ENCODE results near the gene KNDC1. TPM values are rescaled to one million over a fixed set of nuclear protein-coding genes. Genes with fewer than 3 reads are reported as not detected.

The KNDC1 gene
- total and polyA plus RNA-seq, 2 donors (not counting 1 experiment from before 2014, with no cell fraction given) = 0.17 to 0.45 TPM

DNA sequence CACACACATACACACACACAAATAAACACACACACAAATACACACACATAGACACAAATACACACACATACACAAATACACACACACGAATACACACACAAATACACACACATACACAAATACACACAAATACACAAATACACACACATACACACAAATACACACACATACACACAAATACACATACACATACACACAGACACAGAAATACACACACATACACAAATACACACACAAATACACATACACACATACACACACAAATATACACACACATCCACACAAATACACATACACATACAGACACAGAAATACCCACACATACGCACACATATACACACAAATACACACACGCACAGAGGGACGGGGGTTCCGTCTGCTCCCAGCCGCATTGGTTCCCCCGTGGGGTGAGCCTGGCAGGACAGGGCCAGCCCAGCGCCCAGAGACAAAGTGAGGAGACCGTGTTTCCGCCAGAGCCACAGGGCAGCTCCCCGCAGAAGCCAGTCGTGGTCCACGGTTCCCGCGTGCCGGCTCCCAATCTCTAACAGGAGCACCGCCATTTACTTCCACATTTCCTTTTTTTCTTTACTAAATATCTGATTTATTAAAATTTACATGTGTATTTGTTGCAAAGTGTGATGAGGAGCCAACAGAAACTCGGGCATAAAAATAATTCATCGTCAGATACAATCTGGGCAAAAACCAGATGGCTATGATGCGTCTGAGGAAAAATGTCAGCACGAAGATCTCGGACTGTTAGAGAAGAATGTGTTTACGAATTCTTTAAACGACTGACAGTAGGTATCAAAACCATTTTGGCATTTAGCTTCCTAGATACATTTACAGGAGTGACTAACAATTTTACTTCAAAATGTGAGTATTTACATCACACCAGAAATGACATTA, 3.1 kb upstream of the KNDC1 start:
- Histone ChIP-seq H3K4me3 (ENCODE audit: control extremely low read depth in 1 of 5, extremely low read depth in 1 of 5, insufficient read depth in 1 of 5, low read depth in 2 of 5, low read length in 4 of 5) (no peak overlapping the region), H3K79me2 (ENCODE audit: control insufficient read depth, insufficient read depth, low read length) (no peaks in the 10 kb centered on the region), H3K9ac (ENCODE audit: low read length) (no peak overlapping the region), H3K4me2 (replicated peaks; ENCODE audit: low read depth, low read length, poor library complexity, severe bottlenecking) (no peak overlapping the region), H3K27ac (ENCODE audit: low read length in 2 of 2) (no peak overlapping the region), H3K27me3 (replicated peaks in 1 of 4; ENCODE audit: control extremely low read depth in 1 of 4, control insufficient read depth in 3 of 4, insufficient read depth in 4 of 4, low read length in 3 of 4) (peaks cover 0 to 22% (median 9%) of the 10 kb centered on the region in 4 experiments), H3K9me3 (ENCODE audit: control extremely low read depth in 1 of 3, control insufficient read depth in 2 of 3, insufficient read depth in 1 of 3, low read length in 2 of 3) (peaks cover 0 to 12% (median 0%) of the 10 kb centered on the region in 3 donors), H4K20me1 (ENCODE audit: control insufficient read depth, insufficient read depth, low read length, poor library complexity, severe bottlenecking) (no peaks in the 10 kb centered on the region), H2AFZ (ENCODE audit: insufficient read depth, low read depth, low read length, poor library complexity, severe bottlenecking) (no peak overlapping the region), H3K4me1 (ENCODE audit: control insufficient read depth in 2 of 2, insufficient read depth in 2 of 2, low read length in 2 of 2) (peaks cover 13 to 16% of the 10 kb centered on the region in 2 donors), H3K36me3 (replicated peaks in 1 of 2; ENCODE audit: control extremely low read depth in 1 of 2, control insufficient read depth in 1 of 2, extremely low read depth in 1 of 2, insufficient read depth in 2 of 2, low read length in 1 of 2) (no peaks in the 10 kb centered on the region)
- no peak for DNase-seq
- peaks cover 2% of the 10 kb centered on the region for H3K4me1 Mint-ChIP-seq
- no peaks in the 10 kb centered on the region for H3K9me3 Mint-ChIP-seq (ENCODE audit: insufficient read depth)
- ATAC-seq (ENCODE audit: low read depth) = no peak
- intact Hi-C loops (cut with micrococcal nuclease) = no loop called here
- H3K4me3 Mint-ChIP-seq = no peak overlapping the region
- ChIA-PET POLR2A (no interaction called here), CTCF (no interaction called here)
- 91% methylated on average over 16 of the region's 24 CpGs for WGBS (ENCODE audit: insufficient coverage)
- no peak for TF ChIP-seq CTCF (IDR thresholded peaks at IDR 0.05)
- no peak overlapping the region for H3K27ac Mint-ChIP-seq
- H3K27me3 Mint-ChIP-seq = no peaks in the 10 kb centered on the region

GRCh38 chr10:133157662-133158436, 2.2 kb upstream of the KNDC1 start:
- H3K9me3 ChIP-seq (ENCODE audit: control extremely low read depth in 1 of 3, control insufficient read depth in 2 of 3, insufficient read depth in 1 of 3, low read length in 2 of 3) = peaks cover 0 to 12% (median 0%) of the 10 kb centered on the region in 3 donors
- H3K9ac ChIP-seq (ENCODE audit: low read length) = no peak overlapping the region
- no peaks in the 10 kb centered on the region for H4K20me1 ChIP-seq (ENCODE audit: control insufficient read depth, insufficient read depth, low read length, poor library complexity, severe bottlenecking)
- no peaks in the 10 kb centered on the region for H3K36me3 ChIP-seq (replicated peaks in 1 of 2; ENCODE audit: control extremely low read depth in 1 of 2, control insufficient read depth in 1 of 2, extremely low read depth in 1 of 2, insufficient read depth in 2 of 2, low read length in 1 of 2)
- Mint-ChIP-seq H3K4me3 (no peak overlapping the region), H3K27me3 (peaks cover 8% of the 10 kb centered on the region), H3K9me3 (ENCODE audit: insufficient read depth) (no peaks in the 10 kb centered on the region), H3K4me1 (peaks cover 2% of the 10 kb centered on the region), H3K27ac (no peak overlapping the region)
- CTCF ChIA-PET = interaction anchor here (0.9 kb wide), 1 partner anchor 14 kb away, joined by 3 read pairs; no protein-coding TSS in a partner anchor
- DNase-seq (no peak), ATAC-seq (ENCODE audit: low read depth) (no peak)
- intact Hi-C loops (cut with micrococcal nuclease) = no loop called here
- H2AFZ ChIP-seq (ENCODE audit: insufficient read depth, low read depth, low read length, poor library complexity, severe bottlenecking) = no peak overlapping the region
- H3K27ac ChIP-seq (ENCODE audit: low read length in 2 of 2) = no peak overlapping the region
- no peak for TF ChIP-seq CTCF (IDR thresholded peaks at IDR 0.05)
- TF ChIP-seq EZH2 (IDR thresholded peaks at IDR 0.05; ENCODE audit: borderline replicate concordance, insufficient read depth, low read depth, low read length, poor library complexity, severe bottlenecking) = no peak
- peaks cover 13 to 16% of the 10 kb centered on the region in 2 donors for H3K4me1 ChIP-seq (ENCODE audit: control insufficient read depth in 2 of 2, insufficient read depth in 2 of 2, low read length in 2 of 2)
- H3K4me2 ChIP-seq (replicated peaks; ENCODE audit: low read depth, low read length, poor library complexity, severe bottlenecking) = no peak overlapping the region
- peaks cover 0 to 31% (median 9%) of the 10 kb centered on the region in 4 experiments for H3K27me3 ChIP-seq (replicated peaks in 1 of 4; ENCODE audit: control extremely low read depth in 1 of 4, control insufficient read depth in 3 of 4, insufficient read depth in 4 of 4, low read length in 3 of 4)
- POLR2A ChIA-PET = no interaction called here
- 85% methylated on average over 31 of the region's 34 CpGs for WGBS (ENCODE audit: insufficient coverage)
- no peaks in the 10 kb centered on the region for H3K79me2 ChIP-seq (ENCODE audit: control insufficient read depth, insufficient read depth, low read length)
- no peak overlapping the region for H3K4me3 ChIP-seq (ENCODE audit: control extremely low read depth in 1 of 5, extremely low read depth in 1 of 5, insufficient read depth in 1 of 5, low read depth in 2 of 5, low read length in 4 of 5)
